Loucy (cell line): Measurements from ENCODE around the gene RAB30.

ENCODE experiments used
- H2AFZ ChIP-seq: fragments of 200-600 bp; sonication (generic); 2 replicates; pipeline ENCODE4 v1.6.0; 2016; ENCODE audit warnings: antibody characterized with exemption, mild to moderate bottlenecking, low read length, moderate library complexity
- H3F3A ChIP-seq: fragments of 200-600 bp; 2 replicates; pipeline ENCODE4 v1.6.0; 2016; ENCODE audit warnings: antibody characterized with exemption, low read depth, mild to moderate bottlenecking
- H3K27me3 ChIP-seq: fragments of 200-600 bp; sonication (generic); 2 replicates; pipeline ENCODE4 v1.6.1; 2014; ENCODE audit warnings: low read length, mild to moderate bottlenecking; ENCODE audit not compliant: insufficient read depth, poor library complexity, severe bottlenecking
- H3K36me3 ChIP-seq: fragments of 200-600 bp; sonication (generic); 2 replicates; pipeline ENCODE4 v1.6.1; 2016; ENCODE audit warnings: low read length; ENCODE audit not compliant: insufficient read depth
- H3K4me1 ChIP-seq: fragments of 200-600 bp; sonication (generic); 2 replicates; pipeline ENCODE4 v1.5.1; 2014; ENCODE audit warnings: low read length, mild to moderate bottlenecking; ENCODE audit not compliant: insufficient read depth, poor library complexity, severe bottlenecking
- H3K4me2 ChIP-seq: fragments of 200-600 bp; sonication (generic); 2 replicates; pipeline ENCODE4 v1.6.0; 2014; ENCODE audit warnings: antibody characterized with exemption, low read length, low read depth, mild to moderate bottlenecking; ENCODE audit not compliant: poor library complexity, severe bottlenecking
- H3K4me3 ChIP-seq: fragments of 200-600 bp; sonication (generic); 2 replicates; pipeline ENCODE4 v1.5.1; 2014; ENCODE audit warnings: low read length, mild to moderate bottlenecking, mixed read lengths; ENCODE audit not compliant: poor library complexity, severe bottlenecking
- H3K79me2 ChIP-seq: fragments of 200-600 bp; sonication (generic); 2 replicates; pipeline ENCODE4 v1.6.1; 2014; ENCODE audit warnings: low read length; ENCODE audit not compliant: insufficient read depth
- H3K9ac ChIP-seq: fragments of 200-600 bp; sonication (generic); 2 replicates; pipeline ENCODE4 v1.6.0; 2014; ENCODE audit warnings: mild to moderate bottlenecking, low read depth, low read length, moderate library complexity; ENCODE audit not compliant: poor library complexity, severe bottlenecking
- H3K9me2 ChIP-seq: fragments of 200-600 bp; sonication (generic); replicated peaks from 2 replicates; pipeline ENCODE4 v1.6.1; 2016; ENCODE audit warnings: low read depth, low read length, mixed read lengths
- H3K9me3 ChIP-seq: fragments of 200-600 bp; sonication (generic); 2 replicates; pipeline ENCODE4 v1.6.1; 2014; ENCODE audit warnings: mild to moderate bottlenecking, antibody characterized with exemption, low read length, low read depth; ENCODE audit not compliant: insufficient read depth
- H4K20me1 ChIP-seq: fragments of 200-600 bp; sonication (generic); 2 replicates; pipeline ENCODE4 v1.6.0; 2014; ENCODE audit warnings: antibody characterized with exemption, low read length, mild to moderate bottlenecking; ENCODE audit not compliant: insufficient read depth, poor library complexity, severe bottlenecking
- EZH2phosphoT487 ChIP-seq: fragments of 200-600 bp; IDR thresholded peaks from 2 replicates; pipeline ENCODE4 v1.6.1; 2018; ENCODE audit warnings: antibody characterized with exemption, mild to moderate bottlenecking, moderate library complexity, borderline replicate concordance
- TF ChIP-seq, protein P1 (sequence below): fragments of 200-600 bp; sonication (generic); conservative IDR thresholded peaks from 2 replicates; pipeline ENCODE4 v1.5.1; 2014; ENCODE audit warnings: mild to moderate bottlenecking, antibody characterized with exemption, low read length

Gene RAB30

GRCh38 chr11:83079820-83080219 lies 8.1 kb upstream of the RAB30 start:
- peaks cover 2% of the 10 kb centered on the region; the same call in 1 of the 2 replicates for H3K79me2 ChIP-seq

DNA sequence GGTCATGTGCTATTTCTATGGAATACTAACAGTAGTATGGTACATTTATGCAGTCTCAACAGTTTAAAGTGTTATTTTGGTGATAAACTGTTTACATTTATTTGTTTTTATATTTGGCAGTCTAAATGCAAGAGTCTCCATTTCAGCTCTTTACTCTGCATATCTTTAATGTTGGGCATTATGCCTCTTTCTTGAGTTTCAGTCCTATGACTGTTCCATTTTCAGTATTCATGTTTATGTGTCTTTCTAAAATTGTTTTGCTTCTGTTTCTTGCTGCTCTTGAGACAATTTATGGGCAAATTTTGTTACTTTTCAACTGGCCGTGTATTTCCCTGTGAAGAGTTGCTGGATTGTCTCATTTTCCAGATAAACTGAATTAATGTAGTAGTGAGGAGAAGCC lies 6.6 kb upstream of the RAB30 start:
- Histone ChIP-seq H3K4me3 (no peak overlapping the region), H3K9me2 (no peaks in the 10 kb centered on the region), H3K79me2 (peaks cover 18% of the 10 kb centered on the region), H3F3A (no peaks in the 10 kb centered on the region), H3K4me2 (no peak overlapping the region), H4K20me1 (peaks cover 10% of the 10 kb centered on the region), H3K9ac (no peak overlapping the region), H3K27me3 (no peaks in the 10 kb centered on the region), H2AFZ (no peak overlapping the region), H3K9me3 (no peaks in the 10 kb centered on the region), H3K4me1 (peaks cover 6% of the 10 kb centered on the region), H3K36me3 (no peaks in the 10 kb centered on the region)
- no peak for TF ChIP-seq EZH2phosphoT487
- TF ChIP-seq, protein P1, sequence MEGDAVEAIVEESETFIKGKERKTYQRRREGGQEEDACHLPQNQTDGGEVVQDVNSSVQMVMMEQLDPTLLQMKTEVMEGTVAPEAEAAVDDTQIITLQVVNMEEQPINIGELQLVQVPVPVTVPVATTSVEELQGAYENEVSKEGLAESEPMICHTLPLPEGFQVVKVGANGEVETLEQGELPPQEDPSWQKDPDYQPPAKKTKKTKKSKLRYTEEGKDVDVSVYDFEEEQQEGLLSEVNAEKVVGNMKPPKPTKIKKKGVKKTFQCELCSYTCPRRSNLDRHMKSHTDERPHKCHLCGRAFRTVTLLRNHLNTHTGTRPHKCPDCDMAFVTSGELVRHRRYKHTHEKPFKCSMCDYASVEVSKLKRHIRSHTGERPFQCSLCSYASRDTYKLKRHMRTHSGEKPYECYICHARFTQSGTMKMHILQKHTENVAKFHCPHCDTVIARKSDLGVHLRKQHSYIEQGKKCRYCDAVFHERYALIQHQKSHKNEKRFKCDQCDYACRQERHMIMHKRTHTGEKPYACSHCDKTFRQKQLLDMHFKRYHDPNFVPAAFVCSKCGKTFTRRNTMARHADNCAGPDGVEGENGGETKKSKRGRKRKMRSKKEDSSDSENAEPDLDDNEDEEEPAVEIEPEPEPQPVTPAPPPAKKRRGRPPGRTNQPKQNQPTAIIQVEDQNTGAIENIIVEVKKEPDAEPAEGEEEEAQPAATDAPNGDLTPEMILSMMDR = no peak

More at GRCh38 chr11:83079820-83080219, 8.1 kb upstream of the RAB30 start:
- Histone ChIP-seq H3K4me1 (no peaks in the 10 kb centered on the region), H3K36me3 (no peaks in the 10 kb centered on the region), H3K27me3 (no peaks in the 10 kb centered on the region), H3F3A (no peaks in the 10 kb centered on the region), H3K4me3 (no peak overlapping the region), H3K9me3 (no peaks in the 10 kb centered on the region), H3K9me2 (no peaks in the 10 kb centered on the region), H3K4me2 (no peak overlapping the region), H2AFZ (no peak overlapping the region), H4K20me1 (no peaks in the 10 kb centered on the region), H3K9ac (no peak overlapping the region)
- TF ChIP-seq, protein P1 = no peak
- TF ChIP-seq EZH2phosphoT487 = no peak

GRCh38 chr11:83073884-83074283 lies 2.2 kb upstream of the RAB30 start:
- peaks cover 17% of the 10 kb centered on the region for H4K20me1 ChIP-seq
- TF ChIP-seq EZH2phosphoT487 = no peak
- TF ChIP-seq, protein P1 = no peak
- H3K4me1 ChIP-seq = peaks cover 31% of the 10 kb centered on the region
- peak overlapping the region; percentile 88 for H3K4me3 ChIP-seq
- H3F3A ChIP-seq = no peaks in the 10 kb centered on the region
- H3K9me3 ChIP-seq = no peaks in the 10 kb centered on the region
- no peaks in the 10 kb centered on the region for H3K27me3 ChIP-seq
- no peaks in the 10 kb centered on the region for H3K36me3 ChIP-seq
- H3K9me2 ChIP-seq = no peaks in the 10 kb centered on the region
- H2AFZ ChIP-seq = no peak overlapping the region
- peak overlapping the region; percentile 91 for H3K4me2 ChIP-seq
- peak overlapping the region; percentile 92 for H3K9ac ChIP-seq
- peaks cover 32% of the 10 kb centered on the region for H3K79me2 ChIP-seq
